ENCODE data around the gene IHH.

The IHH gene

DNA sequence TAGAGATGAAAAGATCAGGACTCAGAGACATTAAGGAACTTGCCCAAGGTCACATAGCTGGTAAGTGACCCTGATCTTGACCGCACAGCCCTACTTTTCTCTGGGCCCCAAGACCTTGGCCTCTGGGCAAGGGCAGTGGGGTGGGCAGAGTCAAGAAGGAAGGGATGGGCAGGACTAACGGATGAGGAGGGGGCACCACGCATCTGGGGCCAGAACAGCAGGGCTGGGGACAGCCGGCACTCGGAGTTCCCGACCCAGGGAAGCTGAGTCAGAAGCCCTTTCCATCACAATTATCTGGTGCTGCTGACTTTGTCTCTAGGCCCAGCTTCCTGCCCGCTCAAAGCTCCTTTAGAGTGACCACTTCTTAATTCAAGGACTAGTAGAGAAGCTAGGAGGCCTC, 33.8 kb downstream of the IHH start:
- TF ChIP-seq, protein P1, sequence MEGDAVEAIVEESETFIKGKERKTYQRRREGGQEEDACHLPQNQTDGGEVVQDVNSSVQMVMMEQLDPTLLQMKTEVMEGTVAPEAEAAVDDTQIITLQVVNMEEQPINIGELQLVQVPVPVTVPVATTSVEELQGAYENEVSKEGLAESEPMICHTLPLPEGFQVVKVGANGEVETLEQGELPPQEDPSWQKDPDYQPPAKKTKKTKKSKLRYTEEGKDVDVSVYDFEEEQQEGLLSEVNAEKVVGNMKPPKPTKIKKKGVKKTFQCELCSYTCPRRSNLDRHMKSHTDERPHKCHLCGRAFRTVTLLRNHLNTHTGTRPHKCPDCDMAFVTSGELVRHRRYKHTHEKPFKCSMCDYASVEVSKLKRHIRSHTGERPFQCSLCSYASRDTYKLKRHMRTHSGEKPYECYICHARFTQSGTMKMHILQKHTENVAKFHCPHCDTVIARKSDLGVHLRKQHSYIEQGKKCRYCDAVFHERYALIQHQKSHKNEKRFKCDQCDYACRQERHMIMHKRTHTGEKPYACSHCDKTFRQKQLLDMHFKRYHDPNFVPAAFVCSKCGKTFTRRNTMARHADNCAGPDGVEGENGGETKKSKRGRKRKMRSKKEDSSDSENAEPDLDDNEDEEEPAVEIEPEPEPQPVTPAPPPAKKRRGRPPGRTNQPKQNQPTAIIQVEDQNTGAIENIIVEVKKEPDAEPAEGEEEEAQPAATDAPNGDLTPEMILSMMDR (IDR thresholded peaks at IDR 0.05; ENCODE audit: borderline replicate concordance, insufficient read depth, low read depth, low read length): no peak
- H3K4me3 ChIP-seq (ENCODE audit: low read depth, low read length): no peak overlapping the region

DNA sequence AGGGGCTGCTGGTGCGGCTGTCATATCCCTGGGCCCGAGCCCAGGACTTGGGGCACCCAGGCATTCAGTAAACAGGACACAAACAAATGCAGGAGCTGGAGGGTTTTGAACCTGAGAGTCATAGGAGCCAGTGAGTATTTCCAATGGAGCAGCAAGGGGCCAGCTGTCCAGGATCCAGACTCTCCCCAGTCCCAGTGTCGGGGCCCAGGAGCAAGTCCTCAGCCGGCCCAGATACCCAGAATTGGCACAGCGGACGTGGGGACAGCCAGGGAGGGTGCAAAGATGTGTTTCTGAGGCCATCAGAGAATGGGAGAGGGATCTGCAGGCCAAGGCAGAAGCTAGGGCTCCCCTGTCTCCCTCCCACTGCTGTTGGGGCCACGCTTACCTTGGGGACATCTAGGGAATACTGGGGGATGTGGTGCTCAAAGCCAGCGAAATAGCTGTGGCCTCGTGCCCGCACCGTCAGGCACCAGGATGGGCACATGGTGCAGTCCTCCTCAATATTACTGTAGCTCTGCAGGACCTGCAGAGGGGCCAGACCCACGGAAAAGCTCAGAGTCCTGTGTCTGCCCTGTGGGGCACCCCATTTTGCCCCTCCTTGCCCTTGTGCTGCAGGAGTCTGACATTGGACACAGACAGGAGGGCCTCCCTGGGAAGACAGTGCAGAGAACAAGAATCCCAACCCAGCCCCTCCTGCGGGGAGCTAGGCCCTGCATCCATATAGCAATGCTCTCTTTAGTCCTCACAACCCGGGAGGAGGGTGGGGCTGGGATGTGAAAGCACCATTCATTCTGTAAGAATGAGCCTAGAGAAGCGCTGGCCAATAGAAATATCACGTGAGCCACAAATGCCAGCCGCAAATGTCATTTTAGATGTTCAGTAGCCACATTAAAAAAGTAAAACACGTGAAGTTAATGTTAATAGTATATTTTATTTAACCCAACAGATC, 34.8 kb downstream of the IHH start:
- no peak overlapping the region for H3K4me3 ChIP-seq (ENCODE audit: low read depth, low read length)
- TF ChIP-seq, protein P1 (IDR thresholded peaks at IDR 0.05; ENCODE audit: borderline replicate concordance, insufficient read depth, low read depth, low read length): no peak

DNA sequence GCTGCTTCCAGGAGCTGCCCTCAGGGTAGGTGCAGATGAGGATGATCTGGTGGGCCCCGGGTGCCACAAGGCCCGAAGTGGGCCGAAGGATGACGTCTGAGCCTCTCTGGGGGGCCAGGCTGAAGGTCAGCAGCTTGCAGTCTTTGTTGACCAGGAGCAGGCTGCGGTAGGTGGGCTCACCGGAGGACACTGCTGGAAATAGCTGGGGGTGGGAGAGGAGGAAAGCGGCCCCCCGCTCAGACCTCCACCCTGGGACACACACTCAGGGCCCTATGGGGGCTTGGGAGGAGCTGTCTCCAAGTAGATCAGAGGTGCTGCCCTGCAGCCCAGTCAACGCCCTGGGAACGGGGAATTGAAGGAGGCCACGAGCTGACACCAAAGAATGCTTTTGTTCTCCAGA, 36.7 kb downstream of the IHH start:
- TF ChIP-seq, protein P1 (IDR thresholded peaks at IDR 0.05; ENCODE audit: borderline replicate concordance, insufficient read depth, low read depth, low read length): no peak
- no peak overlapping the region for H3K4me3 ChIP-seq (ENCODE audit: low read depth, low read length)

DNA sequence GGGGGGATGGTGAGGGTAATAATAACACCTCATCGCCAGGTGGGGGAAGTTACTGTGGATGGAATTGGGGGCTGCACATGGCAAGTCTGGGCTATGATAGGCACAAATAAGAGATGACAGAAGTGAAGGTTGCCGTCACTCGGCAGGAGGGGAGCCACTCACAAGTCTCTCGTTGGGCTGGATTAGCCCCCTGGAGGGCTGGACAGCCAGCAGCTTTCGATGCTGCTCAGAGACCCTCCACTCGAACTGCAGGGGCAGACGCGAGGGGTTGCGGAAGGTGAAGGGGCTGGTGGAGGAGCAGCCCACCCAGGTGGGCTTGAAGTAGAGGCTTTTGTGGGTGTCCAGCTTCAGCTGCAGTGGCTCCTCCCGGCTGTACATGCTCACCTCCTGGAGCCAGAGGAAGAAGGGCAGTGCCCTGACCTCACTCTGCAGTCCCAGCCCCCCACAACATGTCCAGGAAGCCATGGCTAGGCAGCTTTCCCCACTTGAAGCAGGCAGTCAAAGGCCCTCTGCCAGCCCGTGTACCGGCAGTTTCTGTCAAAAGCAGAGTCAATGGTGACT, 37.6 kb downstream of the IHH start:
- TF ChIP-seq, protein P1 (IDR thresholded peaks at IDR 0.05; ENCODE audit: borderline replicate concordance, insufficient read depth, low read depth, low read length): no peak
- no peak overlapping the region for H3K4me3 ChIP-seq (ENCODE audit: low read depth, low read length)

DNA sequence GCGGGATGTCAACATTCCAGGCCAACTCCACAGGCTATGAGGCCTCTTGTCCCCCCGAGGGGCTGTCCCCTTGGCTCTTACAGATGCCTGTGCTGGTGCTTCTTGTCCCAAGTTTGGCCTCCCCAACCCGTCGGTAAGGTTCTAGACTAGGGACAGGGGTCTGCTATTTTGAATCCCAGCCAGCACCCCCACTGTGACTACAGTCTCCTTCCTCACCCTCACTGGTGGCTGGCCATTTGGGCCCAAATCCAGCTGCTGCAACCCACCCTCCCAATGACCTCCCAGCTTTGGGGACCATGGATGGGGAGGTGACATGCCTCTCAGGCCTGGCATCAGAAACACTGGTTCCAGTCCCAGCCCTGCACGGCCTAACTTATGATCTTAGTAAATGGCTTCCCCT, 38.1 kb downstream of the IHH start:
- no peak overlapping the region for H3K4me3 ChIP-seq (ENCODE audit: low read depth, low read length)
- TF ChIP-seq, protein P1 (IDR thresholded peaks at IDR 0.05; ENCODE audit: borderline replicate concordance, insufficient read depth, low read depth, low read length): no peak

DNA sequence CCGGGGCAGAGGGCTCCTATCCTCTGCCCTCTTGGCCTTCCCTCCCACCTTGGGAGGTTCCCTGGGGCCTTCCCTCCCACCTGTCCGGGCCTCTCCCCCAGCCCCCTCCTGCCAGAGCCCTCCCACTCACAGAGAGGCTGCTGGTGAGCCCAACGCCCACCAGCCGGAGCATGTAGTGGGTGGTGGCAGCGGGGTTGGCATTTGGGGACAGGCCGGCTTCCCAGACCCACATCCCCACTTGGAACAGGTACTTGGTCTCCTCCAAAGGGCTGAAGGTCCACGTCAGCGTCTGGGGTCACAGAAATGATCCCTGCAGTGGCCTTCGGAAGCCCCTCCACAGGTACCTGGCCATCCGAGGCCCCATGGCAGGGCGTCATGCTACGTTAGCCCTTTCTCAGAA, 38.7 kb downstream of the IHH start:
- H3K4me3 ChIP-seq (ENCODE audit: low read depth, low read length): no peak overlapping the region
- TF ChIP-seq, protein P1 (IDR thresholded peaks at IDR 0.05; ENCODE audit: borderline replicate concordance, insufficient read depth, low read depth, low read length): no peak

DNA sequence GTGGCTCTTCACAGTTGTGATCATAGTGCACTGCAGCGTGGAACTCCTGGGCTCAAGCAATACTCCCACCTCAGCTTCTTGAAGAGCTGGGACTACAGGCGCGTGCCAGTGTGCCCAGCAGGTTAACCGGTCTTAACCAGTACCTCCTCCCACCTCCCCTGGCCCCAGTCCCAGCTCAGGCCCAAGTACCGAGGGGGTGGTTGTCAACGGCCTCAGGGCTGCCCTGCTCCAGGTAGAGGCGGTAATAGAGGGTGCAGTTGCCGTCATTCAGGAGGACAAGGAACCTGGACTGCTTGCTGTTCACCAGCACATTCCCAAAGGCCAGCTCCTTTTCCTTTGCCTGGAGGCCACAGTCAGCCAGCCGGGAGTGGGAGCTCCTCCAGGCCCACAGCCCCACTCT, 39.1 kb downstream of the IHH start:
- no peak overlapping the region for H3K4me3 ChIP-seq (ENCODE audit: low read depth, low read length)
- TF ChIP-seq, protein P1 (IDR thresholded peaks at IDR 0.05; ENCODE audit: borderline replicate concordance, insufficient read depth, low read depth, low read length): no peak

Measured in GM12875 (cell line).